Effector memory CD8-positive, alpha-beta T cell (primary cell): Measurements from ENCODE around the gene SLC2A5.

Source experiments
- ATAC-seq: fragments of 150-1000 bp; cut with Tn5 transposase; replicated peaks from 2 replicates; pipeline ENCODE4 v1.10.0; 2021; ENCODE audit warnings: mild to moderate bottlenecking, moderate library complexity
- DNase-seq, 3 experiments: peaks; one replicate each; pipeline ENCODE4 v3.0.0; 2021
- H3K27ac Mint-ChIP-seq, 2 donors: one replicate each; pipeline ENCODE4 v1.8.0; 2022; ENCODE audit warnings: mild to moderate bottlenecking in 2 of 2, mixed read lengths in 2 of 2, moderate library complexity in 2 of 2
- H3K27me3 Mint-ChIP-seq, 2 donors: one replicate each; pipeline ENCODE4 v1.8.0; 2022; ENCODE audit warnings: mixed read lengths in 2 of 2
- H3K36me3 Mint-ChIP-seq: one replicate; pipeline ENCODE4 v1.8.0; 2022; ENCODE audit warnings: mild to moderate bottlenecking, moderate library complexity, mixed read lengths; ENCODE audit not compliant: insufficient read depth
- H3K4me1 Mint-ChIP-seq, 2 donors: one replicate each; pipeline ENCODE4 v1.8.0; 2022; ENCODE audit warnings: low read depth in 2 of 2, mixed read lengths in 2 of 2
- H3K4me3 Mint-ChIP-seq, 2 donors: one replicate each; pipeline ENCODE4 v1.8.0; 2022; ENCODE audit warnings: mild to moderate bottlenecking in 2 of 2, mixed read lengths in 2 of 2, moderate library complexity in 2 of 2
- H3K9me3 Mint-ChIP-seq, 2 donors: one replicate each; pipeline ENCODE4 v1.8.0; 2022; ENCODE audit warnings: mixed read lengths in 2 of 2
- total RNA-seq, 9 experiments: gene quantifications; one replicate each; lab custom pipeline; 2026; lab: John Stamatoyannopoulos, UW

SLC2A5 gene
- 0 to 0.32 (median 0) reads per million in 9 experiments for total RNA-seq

- peak within 1 kb of the TSS in 1 of 2 donors; percentile 66 for H3K27ac Mint-ChIP-seq
- H3K4me3 Mint-ChIP-seq = peak within 1 kb of the TSS in 1 of 2 donors; percentile 38
- ATAC-seq = peak; percentile 42
- H3K9me3 Mint-ChIP-seq = no peaks in the 10 kb centered on the region
- peaks cover 0 to 7% of the 10 kb centered on the region in 2 donors for H3K4me1 Mint-ChIP-seq
- peaks cover 30 to 64% of the 10 kb centered on the region in 2 donors for H3K27me3 Mint-ChIP-seq
- DNase-seq = no peak
- H3K36me3 Mint-ChIP-seq = no peaks in the 10 kb centered on the region
These were observed at the start of gene SLC2A5 for GRCh38 chr1:9069326-9070100. Gene SLC2A5, minus strand, starts transcription at chr1:9069635. Its CDS starts 99 bp downstream, at chr1:9069536.

- Mint-ChIP-seq H3K4me1 (peaks cover 12 to 14% of the 10 kb centered on the region in 2 donors), H3K9me3 (no peaks in the 10 kb centered on the region), H3K27ac (no peak overlapping the region), H3K4me3 (no peak overlapping the region), H3K36me3 (peaks cover 2% of the 10 kb centered on the region), H3K27me3 (no peaks in the 10 kb centered on the region)
- ATAC-seq (no peak), DNase-seq (no peak)
These were observed 48.8 kb upstream of the SLC2A5 start for GRCh38 chr1:9118186-9118585.

GRCh38 chr1:9115351-9116205, 46.1 kb upstream of the SLC2A5 start:
- no peak overlapping the region for H3K27ac Mint-ChIP-seq
- no peaks in the 10 kb centered on the region for H3K27me3 Mint-ChIP-seq
- H3K9me3 Mint-ChIP-seq = no peaks in the 10 kb centered on the region
- no peak for ATAC-seq
- H3K4me1 Mint-ChIP-seq = peaks cover 0 to 7% of the 10 kb centered on the region in 2 donors
- no peak for DNase-seq
- H3K36me3 Mint-ChIP-seq = peaks cover 3% of the 10 kb centered on the region
- H3K4me3 Mint-ChIP-seq = no peak overlapping the region

GRCh38 chr1:9112961-9113880, 43.8 kb upstream of the SLC2A5 start:
- Mint-ChIP-seq H3K4me1 (peaks cover 0 to 7% of the 10 kb centered on the region in 2 donors), H3K27ac (no peak overlapping the region), H3K9me3 (no peaks in the 10 kb centered on the region), H3K36me3 (peaks cover 3% of the 10 kb centered on the region), H3K27me3 (no peaks in the 10 kb centered on the region), H3K4me3 (no peak overlapping the region)
- no peak for DNase-seq
- no peak for ATAC-seq

- Mint-ChIP-seq H3K4me3 (no peak overlapping the region), H3K4me1 (peaks cover 0 to 4% of the 10 kb centered on the region in 2 donors), H3K27ac (no peak overlapping the region), H3K36me3 (peaks cover 6% of the 10 kb centered on the region), H3K9me3 (no peaks in the 10 kb centered on the region), H3K27me3 (no peaks in the 10 kb centered on the region)
- no peak for DNase-seq
- no peak for ATAC-seq
These were observed 42.5 kb upstream of the SLC2A5 start for GRCh38 chr1:9111957-9112356.

GRCh38 chr1:9111357-9111691, 41.9 kb upstream of the SLC2A5 start:
- peaks cover 6% of the 10 kb centered on the region for H3K36me3 Mint-ChIP-seq
- no peaks in the 10 kb centered on the region for H3K27me3 Mint-ChIP-seq
- ATAC-seq = no peak
- H3K4me1 Mint-ChIP-seq = peaks cover 0 to 4% of the 10 kb centered on the region in 2 donors
- no peak overlapping the region for H3K27ac Mint-ChIP-seq
- no peak overlapping the region for H3K4me3 Mint-ChIP-seq
- no peak for DNase-seq
- H3K9me3 Mint-ChIP-seq = no peaks in the 10 kb centered on the region

GRCh38 chr1:9110669-9111356, 41.4 kb upstream of the SLC2A5 start:
- Mint-ChIP-seq H3K36me3 (peaks cover 6% of the 10 kb centered on the region), H3K4me3 (no peak overlapping the region), H3K27ac (no peak overlapping the region), H3K27me3 (no peaks in the 10 kb centered on the region), H3K4me1 (peaks cover 0 to 4% of the 10 kb centered on the region in 2 donors), H3K9me3 (no peaks in the 10 kb centered on the region)
- DNase-seq = peak; percentile 74 to 77 (median 76)
- peak; percentile 69 for ATAC-seq

- ATAC-seq (no peak), DNase-seq (no peak)
- H3K27me3 Mint-ChIP-seq = no peaks in the 10 kb centered on the region
- H3K4me3 Mint-ChIP-seq = no peak overlapping the region
- H3K9me3 Mint-ChIP-seq = no peaks in the 10 kb centered on the region
- H3K4me1 Mint-ChIP-seq = peaks cover 0 to 2% of the 10 kb centered on the region in 2 donors
- H3K36me3 Mint-ChIP-seq = peaks cover 4% of the 10 kb centered on the region
- H3K27ac Mint-ChIP-seq = no peak overlapping the region
These were observed 38.7 kb upstream of the SLC2A5 start for GRCh38 chr1:9108056-9108665.

GRCh38 chr1:9107136-9107535, 37.7 kb upstream of the SLC2A5 start:
- no peak overlapping the region for H3K27ac Mint-ChIP-seq
- no peaks in the 10 kb centered on the region for H3K27me3 Mint-ChIP-seq
- peaks cover 4% of the 10 kb centered on the region for H3K36me3 Mint-ChIP-seq
- peaks cover 0 to 2% of the 10 kb centered on the region in 2 donors for H3K4me1 Mint-ChIP-seq
- no peak overlapping the region for H3K4me3 Mint-ChIP-seq
- no peaks in the 10 kb centered on the region for H3K9me3 Mint-ChIP-seq
- DNase-seq (no peak), ATAC-seq (no peak)

- no peaks in the 10 kb centered on the region for H3K27me3 Mint-ChIP-seq
- no peaks in the 10 kb centered on the region for H3K9me3 Mint-ChIP-seq
- peaks cover 7% of the 10 kb centered on the region for H3K36me3 Mint-ChIP-seq
- H3K27ac Mint-ChIP-seq = no peak overlapping the region
- ATAC-seq (no peak), DNase-seq (no peak)
- H3K4me3 Mint-ChIP-seq = no peak overlapping the region
- H3K4me1 Mint-ChIP-seq = peaks cover 0 to 2% of the 10 kb centered on the region in 2 donors
These were observed 36.9 kb upstream of the SLC2A5 start for GRCh38 chr1:9106286-9106685.

- peaks cover 7% of the 10 kb centered on the region for H3K36me3 Mint-ChIP-seq
- H3K4me1 Mint-ChIP-seq = no peaks in the 10 kb centered on the region
- DNase-seq (no peak), ATAC-seq (no peak)
- no peaks in the 10 kb centered on the region for H3K27me3 Mint-ChIP-seq
- H3K9me3 Mint-ChIP-seq = no peaks in the 10 kb centered on the region
- H3K27ac Mint-ChIP-seq = no peak overlapping the region
- no peak overlapping the region for H3K4me3 Mint-ChIP-seq
These were observed 36.0 kb upstream of the SLC2A5 start for GRCh38 chr1:9105336-9105867.

GRCh38 chr1:9101510-9102146, 32.2 kb upstream of the SLC2A5 start:
- Mint-ChIP-seq H3K27me3 (no peaks in the 10 kb centered on the region), H3K4me1 (peaks cover 0 to 2% of the 10 kb centered on the region in 2 donors), H3K27ac (no peak overlapping the region), H3K9me3 (no peaks in the 10 kb centered on the region), H3K36me3 (peaks cover 3% of the 10 kb centered on the region), H3K4me3 (no peak overlapping the region)
- ATAC-seq (no peak), DNase-seq (no peak)
